ENCODE data around the gene GSTA4.
"Not testable (repeated sequence)": the region's sequence is repeated elsewhere in the genome, so short reads cannot be mapped to it uniquely, and the experiment has no call there.

- TF ChIP-seq, protein P1, sequence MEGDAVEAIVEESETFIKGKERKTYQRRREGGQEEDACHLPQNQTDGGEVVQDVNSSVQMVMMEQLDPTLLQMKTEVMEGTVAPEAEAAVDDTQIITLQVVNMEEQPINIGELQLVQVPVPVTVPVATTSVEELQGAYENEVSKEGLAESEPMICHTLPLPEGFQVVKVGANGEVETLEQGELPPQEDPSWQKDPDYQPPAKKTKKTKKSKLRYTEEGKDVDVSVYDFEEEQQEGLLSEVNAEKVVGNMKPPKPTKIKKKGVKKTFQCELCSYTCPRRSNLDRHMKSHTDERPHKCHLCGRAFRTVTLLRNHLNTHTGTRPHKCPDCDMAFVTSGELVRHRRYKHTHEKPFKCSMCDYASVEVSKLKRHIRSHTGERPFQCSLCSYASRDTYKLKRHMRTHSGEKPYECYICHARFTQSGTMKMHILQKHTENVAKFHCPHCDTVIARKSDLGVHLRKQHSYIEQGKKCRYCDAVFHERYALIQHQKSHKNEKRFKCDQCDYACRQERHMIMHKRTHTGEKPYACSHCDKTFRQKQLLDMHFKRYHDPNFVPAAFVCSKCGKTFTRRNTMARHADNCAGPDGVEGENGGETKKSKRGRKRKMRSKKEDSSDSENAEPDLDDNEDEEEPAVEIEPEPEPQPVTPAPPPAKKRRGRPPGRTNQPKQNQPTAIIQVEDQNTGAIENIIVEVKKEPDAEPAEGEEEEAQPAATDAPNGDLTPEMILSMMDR (conservative IDR thresholded peaks at IDR 0.05; ENCODE audit: low read length), result not testable (repeated sequence)
- not testable (repeated sequence) for TF ChIP-seq EZH2phosphoT487 (IDR thresholded peaks at IDR 0.05; ENCODE audit: borderline replicate concordance)
Measured at GRCh38 chr6:52961022-52961421, 34.1 kb downstream of the GSTA4 start.

All from Loucy (cell line).